ENCODE results near the gene PALM.
A peak's percentile ranks its signal among the peaks of the same experiment; 100 is the strongest.

GRCh38 chr19:791567-792305 lies 83.0 kb downstream of the PALM start:
- TF ChIP-seq RNF219 (CRISPR knock-in tag; IDR thresholded peaks at IDR 0.05) = no peak
- TF ChIP-seq REST (IDR thresholded peaks at IDR 0.05; ENCODE audit: borderline replicate concordance) = no peak
- no peak for TF ChIP-seq REST (CRISPR knock-in tag; IDR thresholded peaks at IDR 0.05; ENCODE audit: low read depth)
- TF ChIP-seq DPF2 (IDR thresholded peaks at IDR 0.05) = peak; percentile 80
- no peak for TF ChIP-seq POLR2A (conservative IDR thresholded peaks at IDR 0.05)
- TF ChIP-seq NELFE (IDR thresholded peaks at IDR 0.05; ENCODE audit: insufficient read depth, insufficient read length) = no peak
- TF ChIP-seq RAD21 (CRISPR knock-in tag; conservative IDR thresholded peaks at IDR 0.05 in 1 of 2, IDR thresholded peaks at IDR 0.05 in 1 of 2) = no peak
- TF ChIP-seq ZNF511 (CRISPR knock-in tag; IDR thresholded peaks at IDR 0.05) = no peak

All from K562 (cell line).